GM19238 (cell line): ENCODE data around the gene PHLDA1.
"Not testable (repeated sequence)": the region's sequence is repeated elsewhere in the genome, so short reads cannot be mapped to it uniquely, and the experiment has no call there.

Experiments
- DNase-seq: peaks from one replicate; pipeline ENCODE4 v3.0.0; 2011; ENCODE audit warnings: low spot score; ENCODE audit not compliant: insufficient read length

Gene PHLDA1

GRCh38 chr12:75986001-75986746, 45.4 kb downstream of the PHLDA1 start:
- DNase-seq: no peak

GRCh38 chr12:75985566-75985965, 46.0 kb downstream of the PHLDA1 start:
- DNase-seq: no peak

GRCh38 chr12:75984577-75985182, 46.9 kb downstream of the PHLDA1 start:
- DNase-seq: no peak

- not testable (repeated sequence) for DNase-seq
Measured at GRCh38 chr12:75983851-75984250, 47.7 kb downstream of the PHLDA1 start.

- DNase-seq: no peak
Measured at GRCh38 chr12:75982979-75983660, 48.5 kb downstream of the PHLDA1 start.

- DNase-seq: no peak
Measured at GRCh38 chr12:75982169-75982564, 49.4 kb downstream of the PHLDA1 start.

GRCh38 chr12:75981247-75982168, 50.1 kb downstream of the PHLDA1 start:
- DNase-seq: no peak

- DNase-seq: no peak
Measured at GRCh38 chr12:75979181-75979580, 52.4 kb downstream of the PHLDA1 start.

- DNase-seq: no peak
Measured at GRCh38 chr12:75978677-75979076, 52.9 kb downstream of the PHLDA1 start.

- DNase-seq: peak; percentile 30
Measured at GRCh38 chr12:75977952-75978671, 53.5 kb downstream of the PHLDA1 start.

- DNase-seq: no peak
Measured at GRCh38 chr12:75977590-75977951, 54.0 kb downstream of the PHLDA1 start.

- no peak for DNase-seq
Measured at GRCh38 chr12:75976913-75977312, 54.7 kb downstream of the PHLDA1 start.

- DNase-seq: no peak
Measured at GRCh38 chr12:75976113-75976512, 55.5 kb downstream of the PHLDA1 start.

- DNase-seq: no peak
Measured at GRCh38 chr12:75975702-75976101, 55.9 kb downstream of the PHLDA1 start.
